GM18499 (cell line): ENCODE measurements around the gene COG5.
A peak's percentile ranks its signal among the peaks of the same experiment; 100 is the strongest.

Experiments used
- ATAC-seq: cut with Tn5 transposase; IDR thresholded peaks from one replicate; pipeline ENCODE4 v1.9.1; 2021; ENCODE audit warnings: moderate number of reproducible peaks; ENCODE audit not compliant: insufficient read depth, unreplicated experiment

The COG5 gene

GRCh38 chr7:107207459-107207858, 356.3 kb downstream of the COG5 start:
- no peak for ATAC-seq

GRCh38 chr7:107206706-107207105, 357.0 kb downstream of the COG5 start:
- no peak for ATAC-seq

GRCh38 chr7:107206136-107206535, 357.6 kb downstream of the COG5 start:
- ATAC-seq = no peak

GRCh38 chr7:107203607-107204006, 360.1 kb downstream of the COG5 start:
- ATAC-seq = no peak

- ATAC-seq = no peak
These were observed 361.8 kb downstream of the COG5 start for GRCh38 chr7:107201795-107202450.

GRCh38 chr7:107196834-107197610, 366.7 kb downstream of the COG5 start:
- no peak for ATAC-seq

- no peak for ATAC-seq
These were observed 369.7 kb downstream of the COG5 start for GRCh38 chr7:107194052-107194451.

GRCh38 chr7:107190090-107190489, 373.6 kb downstream of the COG5 start:
- no peak for ATAC-seq

- ATAC-seq = no peak
These were observed 375.9 kb downstream of the COG5 start for GRCh38 chr7:107187774-107188173.

GRCh38 chr7:107186240-107186639, 377.5 kb downstream of the COG5 start:
- no peak for ATAC-seq

GRCh38 chr7:107185716-107186115, 378.0 kb downstream of the COG5 start:
- no peak for ATAC-seq

- no peak for ATAC-seq
These were observed 382.5 kb downstream of the COG5 start for GRCh38 chr7:107181172-107181571.

- no peak for ATAC-seq
These were observed 383.3 kb downstream of the COG5 start for GRCh38 chr7:107180378-107180777.

GRCh38 chr7:107179326-107180164, 384.2 kb downstream of the COG5 start:
- no peak for ATAC-seq

GRCh38 chr7:107173691-107174406, 389.9 kb downstream of the COG5 start:
- ATAC-seq = peak; percentile 58

- no peak for ATAC-seq
These were observed 390.5 kb downstream of the COG5 start for GRCh38 chr7:107173191-107173590.

- ATAC-seq = no peak
These were observed 391.3 kb downstream of the COG5 start for GRCh38 chr7:107172276-107173032.

GRCh38 chr7:107171496-107171895, 392.2 kb downstream of the COG5 start:
- no peak for ATAC-seq

GRCh38 chr7:107170051-107170915, 393.4 kb downstream of the COG5 start:
- ATAC-seq = no peak
